ENCODE measurements around the gene TGFB2. TPM values are rescaled to one million over a fixed set of nuclear protein-coding genes. Genes with fewer than 3 reads are reported as not detected.
A peak's percentile ranks its signal among the peaks of the same experiment; 100 is the strongest.

Gene TGFB2
- total and polyA plus RNA-seq, 2 donors (not counting 1 experiment from before 2014, with no cell fraction given), result 0.55 to 0.76 TPM

DNA sequence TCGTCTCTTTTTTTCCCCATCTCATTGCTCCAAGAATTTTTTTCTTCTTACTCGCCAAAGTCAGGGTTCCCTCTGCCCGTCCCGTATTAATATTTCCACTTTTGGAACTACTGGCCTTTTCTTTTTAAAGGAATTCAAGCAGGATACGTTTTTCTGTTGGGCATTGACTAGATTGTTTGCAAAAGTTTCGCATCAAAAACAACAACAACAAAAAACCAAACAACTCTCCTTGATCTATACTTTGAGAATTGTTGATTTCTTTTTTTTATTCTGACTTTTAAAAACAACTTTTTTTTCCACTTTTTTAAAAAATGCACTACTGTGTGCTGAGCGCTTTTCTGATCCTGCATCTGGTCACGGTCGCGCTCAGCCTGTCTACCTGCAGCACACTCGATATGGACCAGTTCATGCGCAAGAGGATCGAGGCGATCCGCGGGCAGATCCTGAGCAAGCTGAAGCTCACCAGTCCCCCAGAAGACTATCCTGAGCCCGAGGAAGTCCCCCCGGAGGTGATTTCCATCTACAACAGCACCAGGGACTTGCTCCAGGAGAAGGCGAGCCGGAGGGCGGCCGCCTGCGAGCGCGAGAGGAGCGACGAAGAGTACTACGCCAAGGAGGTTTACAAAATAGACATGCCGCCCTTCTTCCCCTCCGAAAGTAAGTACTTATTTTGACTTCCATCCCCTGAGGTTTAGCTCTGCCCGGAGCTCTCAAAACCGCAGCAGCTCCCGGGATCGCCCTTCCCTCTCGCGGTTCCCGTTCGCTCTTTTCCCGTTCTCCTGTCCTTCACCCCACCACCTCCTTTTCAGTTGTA, 1.5 kb downstream of the TGFB2 start:
- POLR2A ChIA-PET, result interaction anchor here (0.6 to 1.9 kb wide), 3 partner anchors 8 to 994 kb away, joined by 3 to 6 read pairs (median 3); no protein-coding TSS in a partner anchor
- TF ChIP-seq, protein P1, sequence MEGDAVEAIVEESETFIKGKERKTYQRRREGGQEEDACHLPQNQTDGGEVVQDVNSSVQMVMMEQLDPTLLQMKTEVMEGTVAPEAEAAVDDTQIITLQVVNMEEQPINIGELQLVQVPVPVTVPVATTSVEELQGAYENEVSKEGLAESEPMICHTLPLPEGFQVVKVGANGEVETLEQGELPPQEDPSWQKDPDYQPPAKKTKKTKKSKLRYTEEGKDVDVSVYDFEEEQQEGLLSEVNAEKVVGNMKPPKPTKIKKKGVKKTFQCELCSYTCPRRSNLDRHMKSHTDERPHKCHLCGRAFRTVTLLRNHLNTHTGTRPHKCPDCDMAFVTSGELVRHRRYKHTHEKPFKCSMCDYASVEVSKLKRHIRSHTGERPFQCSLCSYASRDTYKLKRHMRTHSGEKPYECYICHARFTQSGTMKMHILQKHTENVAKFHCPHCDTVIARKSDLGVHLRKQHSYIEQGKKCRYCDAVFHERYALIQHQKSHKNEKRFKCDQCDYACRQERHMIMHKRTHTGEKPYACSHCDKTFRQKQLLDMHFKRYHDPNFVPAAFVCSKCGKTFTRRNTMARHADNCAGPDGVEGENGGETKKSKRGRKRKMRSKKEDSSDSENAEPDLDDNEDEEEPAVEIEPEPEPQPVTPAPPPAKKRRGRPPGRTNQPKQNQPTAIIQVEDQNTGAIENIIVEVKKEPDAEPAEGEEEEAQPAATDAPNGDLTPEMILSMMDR (IDR thresholded peaks at IDR 0.05), result no peak
- no peak for TF ChIP-seq EZH2 (IDR thresholded peaks at IDR 0.05; ENCODE audit: borderline replicate concordance, insufficient read depth, low read depth, low read length, poor library complexity, severe bottlenecking)
- Mint-ChIP-seq H3K27me3 (no peaks in the 10 kb centered on the region), H3K4me3 (no peak overlapping the region), H3K4me1 (peaks cover 47% of the 10 kb centered on the region), H3K9me3 (ENCODE audit: insufficient read depth) (no peaks in the 10 kb centered on the region), H3K27ac (no peak overlapping the region)
- H3K9me3 ChIP-seq (ENCODE audit: control extremely low read depth in 1 of 3, control insufficient read depth in 2 of 3, insufficient read depth in 1 of 3, low read length in 2 of 3), result no peaks in the 10 kb centered on the region
- H3K79me2 ChIP-seq (ENCODE audit: control insufficient read depth, insufficient read depth, low read length), result no peaks in the 10 kb centered on the region
- CTCF ChIA-PET, result interaction anchor here (0.8 to 1.8 kb wide), 5 partner anchors 9 to 1466 kb away, joined by 3 to 6 read pairs (median 3); no protein-coding TSS in a partner anchor
- peaks cover 42 to 45% of the 10 kb centered on the region in 2 donors for H3K4me1 ChIP-seq (ENCODE audit: control insufficient read depth in 2 of 2, insufficient read depth in 2 of 2, low read length in 2 of 2)
- peak overlapping the region; percentile 98 for H3K4me2 ChIP-seq (replicated peaks; ENCODE audit: low read depth, low read length, poor library complexity, severe bottlenecking)
- H3K36me3 ChIP-seq (replicated peaks in 1 of 2; ENCODE audit: control extremely low read depth in 1 of 2, control insufficient read depth in 1 of 2, extremely low read depth in 1 of 2, insufficient read depth in 2 of 2, low read length in 1 of 2), result no peaks in the 10 kb centered on the region
- DNase-seq (peak; percentile 61), ATAC-seq (ENCODE audit: low read depth) (no peak)
- no peaks in the 10 kb centered on the region for H3K27me3 ChIP-seq (replicated peaks in 1 of 4; ENCODE audit: control extremely low read depth in 1 of 4, control insufficient read depth in 3 of 4, insufficient read depth in 4 of 4, low read length in 3 of 4)
- H2AFZ ChIP-seq (ENCODE audit: insufficient read depth, low read depth, low read length, poor library complexity, severe bottlenecking), result peak overlapping the region; percentile 90
- intact Hi-C loops (cut with micrococcal nuclease), result loop anchor here (2.0 to 10.0 kb wide), 5 partner anchors 62 to 826 kb away; partner anchors contain the start of genes LYPLAL1 and RRP15
- peak overlapping the region; percentile 59 to 83 (median 75) for H3K4me3 ChIP-seq (ENCODE audit: control extremely low read depth in 1 of 5, extremely low read depth in 1 of 5, insufficient read depth in 1 of 5, low read depth in 2 of 5, low read length in 4 of 5)
- H3K27ac ChIP-seq (ENCODE audit: low read length in 2 of 2), result peak overlapping the region; percentile 52 to 56
- H4K20me1 ChIP-seq (ENCODE audit: control insufficient read depth, insufficient read depth, low read length, poor library complexity, severe bottlenecking), result no peaks in the 10 kb centered on the region
- H3K9ac ChIP-seq (ENCODE audit: low read length), result peak overlapping the region; percentile 93
- WGBS (ENCODE audit: insufficient coverage), result 3% methylated on average over 34 of the region's 39 CpGs

DNA sequence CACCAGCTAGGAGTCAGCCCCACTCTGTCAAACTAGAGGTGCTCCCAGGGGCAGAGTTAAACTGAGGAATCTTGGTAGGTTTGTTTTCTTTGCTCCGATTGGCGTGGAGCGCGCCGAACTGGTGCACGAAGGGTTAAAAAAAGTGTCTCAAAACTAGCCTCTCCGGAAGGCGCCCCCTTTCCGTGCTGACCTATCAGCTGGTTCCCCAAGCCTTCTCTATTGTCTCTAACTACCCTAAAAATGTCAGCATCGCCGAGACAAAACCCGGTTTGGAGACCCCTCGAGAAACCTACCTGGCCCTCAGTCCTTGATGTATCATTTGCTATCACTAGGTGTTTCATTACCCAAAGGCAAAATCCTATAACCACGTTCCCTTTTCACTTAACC, 2.2 kb downstream of the TGFB2 start:
- H3K9ac ChIP-seq (ENCODE audit: low read length), result peak overlapping the region; percentile 93
- intact Hi-C loops (cut with micrococcal nuclease), result loop anchor here (2.0 to 10.0 kb wide), 5 partner anchors 63 to 825 kb away; partner anchors contain the start of genes LYPLAL1 and RRP15
- ATAC-seq (ENCODE audit: low read depth), result no peak
- Mint-ChIP-seq H3K4me3 (no peak overlapping the region), H3K27me3 (no peaks in the 10 kb centered on the region), H3K27ac (no peak overlapping the region), H3K9me3 (ENCODE audit: insufficient read depth) (no peaks in the 10 kb centered on the region), H3K4me1 (peaks cover 49% of the 10 kb centered on the region)
- H3K9me3 ChIP-seq (ENCODE audit: control extremely low read depth in 1 of 3, control insufficient read depth in 2 of 3, insufficient read depth in 1 of 3, low read length in 2 of 3), result no peaks in the 10 kb centered on the region
- CTCF ChIA-PET, result interaction anchor here (0.8 to 1.8 kb wide), 5 partner anchors 8 to 46 kb away, joined by 3 to 6 read pairs (median 3); no protein-coding TSS in a partner anchor
- TF ChIP-seq, protein P1 (IDR thresholded peaks at IDR 0.05), result no peak
- TF ChIP-seq EZH2 (IDR thresholded peaks at IDR 0.05; ENCODE audit: borderline replicate concordance, insufficient read depth, low read depth, low read length, poor library complexity, severe bottlenecking), result no peak
- POLR2A ChIA-PET, result no interaction called here
- H3K27ac ChIP-seq (ENCODE audit: low read length in 2 of 2), result peak overlapping the region; percentile 52 to 56
- H3K79me2 ChIP-seq (ENCODE audit: control insufficient read depth, insufficient read depth, low read length), result no peaks in the 10 kb centered on the region
- H3K27me3 ChIP-seq (replicated peaks in 1 of 4; ENCODE audit: control extremely low read depth in 1 of 4, control insufficient read depth in 3 of 4, insufficient read depth in 4 of 4, low read length in 3 of 4), result no peaks in the 10 kb centered on the region
- 2% methylated on average over 13 of the region's 14 CpGs for WGBS (ENCODE audit: insufficient coverage)
- no peaks in the 10 kb centered on the region for H4K20me1 ChIP-seq (ENCODE audit: control insufficient read depth, insufficient read depth, low read length, poor library complexity, severe bottlenecking)
- peak overlapping the region; percentile 98 for H3K4me2 ChIP-seq (replicated peaks; ENCODE audit: low read depth, low read length, poor library complexity, severe bottlenecking)
- DNase-seq, result peak; percentile 50
- H3K4me3 ChIP-seq (ENCODE audit: control extremely low read depth in 1 of 5, extremely low read depth in 1 of 5, insufficient read depth in 1 of 5, low read depth in 2 of 5, low read length in 4 of 5), result peak overlapping the region in 4 of 5 experiments; percentile 59 to 83 (median 79)
- H3K4me1 ChIP-seq (ENCODE audit: control insufficient read depth in 2 of 2, insufficient read depth in 2 of 2, low read length in 2 of 2), result peaks cover 42 to 48% of the 10 kb centered on the region in 2 donors
- H3K36me3 ChIP-seq (replicated peaks in 1 of 2; ENCODE audit: control extremely low read depth in 1 of 2, control insufficient read depth in 1 of 2, extremely low read depth in 1 of 2, insufficient read depth in 2 of 2, low read length in 1 of 2), result no peaks in the 10 kb centered on the region
- peak overlapping the region; percentile 90 for H2AFZ ChIP-seq (ENCODE audit: insufficient read depth, low read depth, low read length, poor library complexity, severe bottlenecking)
